ENCODE measurements around the gene SHROOM4. TPM values are rescaled to one million over a fixed set of nuclear protein-coding genes. Genes with fewer than 3 reads are reported as not detected.

Gene SHROOM4
- total and polyA plus RNA-seq, 2 experiments from 2014 or later, result 1.9 to 8.5 TPM

DNA sequence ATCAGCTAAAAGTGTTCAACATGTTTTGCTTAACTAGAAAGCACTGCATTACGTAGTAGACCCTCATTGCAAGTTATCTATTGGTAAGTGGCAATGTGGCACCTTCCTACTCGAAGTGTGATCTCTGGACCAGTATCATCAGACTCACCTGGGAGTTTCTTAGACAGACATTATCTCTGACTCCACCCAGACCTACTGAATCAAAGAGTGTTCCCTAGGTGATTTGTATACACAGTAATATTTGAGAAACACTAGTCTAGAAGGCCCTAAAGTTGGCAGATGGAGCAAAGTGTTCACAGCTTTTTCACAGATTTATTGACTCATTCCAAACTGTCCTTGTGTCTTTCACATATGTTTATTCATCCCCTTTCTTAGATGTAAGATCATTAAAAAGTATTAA lies 35.7 kb downstream of the SHROOM4 start:
- Histone ChIP-seq H2AFZ (no peak overlapping the region), H3K9me2 (ENCODE audit: insufficient read depth) (no peaks in the 10 kb centered on the region), H4K20me1 (replicated peaks; ENCODE audit: insufficient read depth) (no peaks in the 10 kb centered on the region), H3K79me2 (replicated peaks; ENCODE audit: insufficient read depth) (no peaks in the 10 kb centered on the region), H3K4me1 (ENCODE audit: insufficient read depth) (no peaks in the 10 kb centered on the region), H3F3A (replicated peaks; ENCODE audit: low read depth) (no peaks in the 10 kb centered on the region), H3K4me2 (no peak overlapping the region), H3K27ac (ENCODE audit: low read depth) (no peak overlapping the region), H3K4me3 (no peak overlapping the region), H3K27me3 (ENCODE audit: insufficient read depth) (no peaks in the 10 kb centered on the region), H3K36me3 (ENCODE audit: insufficient read depth) (no peaks in the 10 kb centered on the region)
- H3K4me3 Mint-ChIP-seq, result no peak overlapping the region
- no peak for ATAC-seq
- TF ChIP-seq, protein P1, sequence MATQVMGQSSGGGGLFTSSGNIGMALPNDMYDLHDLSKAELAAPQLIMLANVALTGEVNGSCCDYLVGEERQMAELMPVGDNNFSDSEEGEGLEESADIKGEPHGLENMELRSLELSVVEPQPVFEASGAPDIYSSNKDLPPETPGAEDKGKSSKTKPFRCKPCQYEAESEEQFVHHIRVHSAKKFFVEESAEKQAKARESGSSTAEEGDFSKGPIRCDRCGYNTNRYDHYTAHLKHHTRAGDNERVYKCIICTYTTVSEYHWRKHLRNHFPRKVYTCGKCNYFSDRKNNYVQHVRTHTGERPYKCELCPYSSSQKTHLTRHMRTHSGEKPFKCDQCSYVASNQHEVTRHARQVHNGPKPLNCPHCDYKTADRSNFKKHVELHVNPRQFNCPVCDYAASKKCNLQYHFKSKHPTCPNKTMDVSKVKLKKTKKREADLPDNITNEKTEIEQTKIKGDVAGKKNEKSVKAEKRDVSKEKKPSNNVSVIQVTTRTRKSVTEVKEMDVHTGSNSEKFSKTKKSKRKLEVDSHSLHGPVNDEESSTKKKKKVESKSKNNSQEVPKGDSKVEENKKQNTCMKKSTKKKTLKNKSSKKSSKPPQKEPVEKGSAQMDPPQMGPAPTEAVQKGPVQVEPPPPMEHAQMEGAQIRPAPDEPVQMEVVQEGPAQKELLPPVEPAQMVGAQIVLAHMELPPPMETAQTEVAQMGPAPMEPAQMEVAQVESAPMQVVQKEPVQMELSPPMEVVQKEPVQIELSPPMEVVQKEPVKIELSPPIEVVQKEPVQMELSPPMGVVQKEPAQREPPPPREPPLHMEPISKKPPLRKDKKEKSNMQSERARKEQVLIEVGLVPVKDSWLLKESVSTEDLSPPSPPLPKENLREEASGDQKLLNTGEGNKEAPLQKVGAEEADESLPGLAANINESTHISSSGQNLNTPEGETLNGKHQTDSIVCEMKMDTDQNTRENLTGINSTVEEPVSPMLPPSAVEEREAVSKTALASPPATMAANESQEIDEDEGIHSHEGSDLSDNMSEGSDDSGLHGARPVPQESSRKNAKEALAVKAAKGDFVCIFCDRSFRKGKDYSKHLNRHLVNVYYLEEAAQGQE (IDR thresholded peaks at IDR 0.05; ENCODE audit: unreplicated experiment), result no peak
- TF ChIP-seq, protein P2, sequence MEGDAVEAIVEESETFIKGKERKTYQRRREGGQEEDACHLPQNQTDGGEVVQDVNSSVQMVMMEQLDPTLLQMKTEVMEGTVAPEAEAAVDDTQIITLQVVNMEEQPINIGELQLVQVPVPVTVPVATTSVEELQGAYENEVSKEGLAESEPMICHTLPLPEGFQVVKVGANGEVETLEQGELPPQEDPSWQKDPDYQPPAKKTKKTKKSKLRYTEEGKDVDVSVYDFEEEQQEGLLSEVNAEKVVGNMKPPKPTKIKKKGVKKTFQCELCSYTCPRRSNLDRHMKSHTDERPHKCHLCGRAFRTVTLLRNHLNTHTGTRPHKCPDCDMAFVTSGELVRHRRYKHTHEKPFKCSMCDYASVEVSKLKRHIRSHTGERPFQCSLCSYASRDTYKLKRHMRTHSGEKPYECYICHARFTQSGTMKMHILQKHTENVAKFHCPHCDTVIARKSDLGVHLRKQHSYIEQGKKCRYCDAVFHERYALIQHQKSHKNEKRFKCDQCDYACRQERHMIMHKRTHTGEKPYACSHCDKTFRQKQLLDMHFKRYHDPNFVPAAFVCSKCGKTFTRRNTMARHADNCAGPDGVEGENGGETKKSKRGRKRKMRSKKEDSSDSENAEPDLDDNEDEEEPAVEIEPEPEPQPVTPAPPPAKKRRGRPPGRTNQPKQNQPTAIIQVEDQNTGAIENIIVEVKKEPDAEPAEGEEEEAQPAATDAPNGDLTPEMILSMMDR (conservative IDR thresholded peaks at IDR 0.05; ENCODE audit: low read depth in 2 of 2), result no peak
- no peak for TF ChIP-seq JUNB (IDR thresholded peaks at IDR 0.05; ENCODE audit: unreplicated experiment)
- no peak for TF ChIP-seq CREB1 (CRISPR knock-in tag; IDR thresholded peaks at IDR 0.05; ENCODE audit: low read depth)
- TF ChIP-seq, protein P3, sequence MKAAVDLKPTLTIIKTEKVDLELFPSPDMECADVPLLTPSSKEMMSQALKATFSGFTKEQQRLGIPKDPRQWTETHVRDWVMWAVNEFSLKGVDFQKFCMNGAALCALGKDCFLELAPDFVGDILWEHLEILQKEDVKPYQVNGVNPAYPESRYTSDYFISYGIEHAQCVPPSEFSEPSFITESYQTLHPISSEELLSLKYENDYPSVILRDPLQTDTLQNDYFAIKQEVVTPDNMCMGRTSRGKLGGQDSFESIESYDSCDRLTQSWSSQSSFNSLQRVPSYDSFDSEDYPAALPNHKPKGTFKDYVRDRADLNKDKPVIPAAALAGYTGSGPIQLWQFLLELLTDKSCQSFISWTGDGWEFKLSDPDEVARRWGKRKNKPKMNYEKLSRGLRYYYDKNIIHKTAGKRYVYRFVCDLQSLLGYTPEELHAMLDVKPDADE (IDR thresholded peaks at IDR 0.05), result no peak
- no peak for TF ChIP-seq ZNF331 (CRISPR knock-in tag; IDR thresholded peaks at IDR 0.05; ENCODE audit: low read depth)
- TF ChIP-seq EZH2 (IDR thresholded peaks at IDR 0.05; ENCODE audit: low read depth, unreplicated experiment), result no peak
- no peak for TF ChIP-seq STAT1 (IDR thresholded peaks at IDR 0.05; ENCODE audit: unreplicated experiment)
- TF ChIP-seq, protein P4, sequence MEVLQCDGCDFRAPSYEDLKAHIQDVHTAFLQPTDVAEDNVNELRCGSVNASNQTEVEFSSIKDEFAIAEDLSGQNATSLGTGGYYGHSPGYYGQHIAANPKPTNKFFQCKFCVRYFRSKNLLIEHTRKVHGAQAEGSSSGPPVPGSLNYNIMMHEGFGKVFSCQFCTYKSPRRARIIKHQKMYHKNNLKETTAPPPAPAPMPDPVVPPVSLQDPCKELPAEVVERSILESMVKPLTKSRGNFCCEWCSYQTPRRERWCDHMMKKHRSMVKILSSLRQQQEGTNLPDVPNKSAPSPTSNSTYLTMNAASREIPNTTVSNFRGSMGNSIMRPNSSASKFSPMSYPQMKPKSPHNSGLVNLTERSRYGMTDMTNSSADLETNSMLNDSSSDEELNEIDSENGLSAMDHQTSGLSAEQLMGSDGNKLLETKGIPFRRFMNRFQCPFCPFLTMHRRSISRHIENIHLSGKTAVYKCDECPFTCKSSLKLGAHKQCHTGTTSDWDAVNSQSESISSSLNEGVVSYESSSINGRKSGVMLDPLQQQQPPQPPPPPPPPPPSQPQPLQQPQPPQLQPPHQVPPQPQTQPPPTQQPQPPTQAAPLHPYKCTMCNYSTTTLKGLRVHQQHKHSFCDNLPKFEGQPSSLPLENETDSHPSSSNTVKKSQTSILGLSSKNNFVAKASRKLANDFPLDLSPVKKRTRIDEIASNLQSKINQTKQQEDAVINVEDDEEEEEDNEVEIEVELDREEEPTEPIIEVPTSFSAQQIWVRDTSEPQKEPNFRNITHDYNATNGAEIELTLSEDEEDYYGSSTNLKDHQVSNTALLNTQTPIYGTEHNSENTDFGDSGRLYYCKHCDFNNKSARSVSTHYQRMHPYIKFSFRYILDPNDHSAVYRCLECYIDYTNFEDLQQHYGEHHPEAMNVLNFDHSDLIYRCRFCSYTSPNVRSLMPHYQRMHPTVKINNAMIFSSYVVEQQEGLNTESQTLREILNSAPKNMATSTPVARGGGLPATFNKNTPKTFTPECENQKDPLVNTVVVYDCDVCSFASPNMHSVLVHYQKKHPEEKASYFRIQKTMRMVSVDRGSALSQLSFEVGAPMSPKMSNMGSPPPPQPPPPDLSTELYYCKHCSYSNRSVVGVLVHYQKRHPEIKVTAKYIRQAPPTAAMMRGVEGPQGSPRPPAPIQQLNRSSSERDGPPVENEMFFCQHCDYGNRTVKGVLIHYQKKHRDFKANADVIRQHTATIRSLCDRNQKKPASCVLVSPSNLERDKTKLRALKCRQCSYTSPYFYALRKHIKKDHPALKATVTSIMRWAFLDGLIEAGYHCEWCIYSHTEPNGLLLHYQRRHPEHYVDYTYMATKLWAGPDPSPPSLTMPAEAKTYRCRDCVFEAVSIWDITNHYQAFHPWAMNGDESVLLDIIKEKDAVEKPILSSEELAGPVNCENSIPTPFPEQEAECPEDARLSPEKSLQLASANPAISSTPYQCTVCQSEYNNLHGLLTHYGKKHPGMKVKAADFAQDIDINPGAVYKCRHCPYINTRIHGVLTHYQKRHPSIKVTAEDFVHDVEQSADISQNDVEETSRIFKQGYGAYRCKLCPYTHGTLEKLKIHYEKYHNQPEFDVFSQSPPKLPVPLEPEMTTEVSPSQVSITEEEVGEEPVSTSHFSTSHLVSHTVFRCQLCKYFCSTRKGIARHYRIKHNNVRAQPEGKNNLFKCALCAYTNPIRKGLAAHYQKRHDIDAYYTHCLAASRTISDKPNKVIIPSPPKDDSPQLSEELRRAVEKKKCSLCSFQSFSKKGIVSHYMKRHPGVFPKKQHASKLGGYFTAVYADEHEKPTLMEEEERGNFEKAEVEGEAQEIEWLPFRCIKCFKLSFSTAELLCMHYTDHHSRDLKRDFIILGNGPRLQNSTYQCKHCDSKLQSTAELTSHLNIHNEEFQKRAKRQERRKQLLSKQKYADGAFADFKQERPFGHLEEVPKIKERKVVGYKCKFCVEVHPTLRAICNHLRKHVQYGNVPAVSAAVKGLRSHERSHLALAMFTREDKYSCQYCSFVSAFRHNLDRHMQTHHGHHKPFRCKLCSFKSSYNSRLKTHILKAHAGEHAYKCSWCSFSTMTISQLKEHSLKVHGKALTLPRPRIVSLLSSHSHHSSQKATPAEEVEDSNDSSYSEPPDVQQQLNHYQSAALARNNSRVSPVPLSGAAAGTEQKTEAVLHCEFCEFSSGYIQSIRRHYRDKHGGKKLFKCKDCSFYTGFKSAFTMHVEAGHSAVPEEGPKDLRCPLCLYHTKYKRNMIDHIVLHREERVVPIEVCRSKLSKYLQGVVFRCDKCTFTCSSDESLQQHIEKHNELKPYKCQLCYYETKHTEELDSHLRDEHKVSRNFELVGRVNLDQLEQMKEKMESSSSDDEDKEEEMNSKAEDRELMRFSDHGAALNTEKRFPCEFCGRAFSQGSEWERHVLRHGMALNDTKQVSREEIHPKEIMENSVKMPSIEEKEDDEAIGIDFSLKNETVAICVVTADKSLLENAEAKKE (CRISPR knock-in tag; IDR thresholded peaks at IDR 0.05), result no peak
- TF ChIP-seq POLR2AphosphoS5 (IDR thresholded peaks at IDR 0.05; ENCODE audit: low read depth), result no peak
- no peak for TF ChIP-seq NANOG (IDR thresholded peaks at IDR 0.05; ENCODE audit: borderline replicate concordance)
- TF ChIP-seq ZNF114 (CRISPR knock-in tag; IDR thresholded peaks at IDR 0.05), result no peak
- peaks cover 3% of the 10 kb centered on the region; the same call in 1 of the 3 replicates for H3K9me3 Mint-ChIP-seq
- H3K36me3 Mint-ChIP-seq (ENCODE audit: low read depth), result no peaks in the 10 kb centered on the region
- H3K4me1 Mint-ChIP-seq, result peaks cover 13% of the 10 kb centered on the region
- no peaks in the 10 kb centered on the region for H3K27me3 Mint-ChIP-seq (ENCODE audit: insufficient read depth, low read depth, poor library complexity)
- no peak for DNase-seq (ENCODE audit: low spot score)
- H3K27ac Mint-ChIP-seq, result no peak overlapping the region
